Upper lobe of left lung (tissue), 6 donors: Measurements from ENCODE around the gene B4GALNT1. TPM values are rescaled to one million over a fixed set of nuclear protein-coding genes. Genes with fewer than 3 reads are reported as not detected.
"Not testable (repeated sequence)": the region's sequence is repeated elsewhere in the genome, so short reads cannot be mapped to it uniquely, and the experiment has no call there.

Experiments used
- ATAC-seq, 2 donors: fragments of 200-7000 bp; cut with Tn5 transposase; one replicate each; pipeline ENCODE4 v1.9.1; 2022; ENCODE audit warnings: mild to moderate bottlenecking in 2 of 2, moderate library complexity in 2 of 2; ENCODE audit not compliant: low FRiP score in 2 of 2
- DNase-seq, 2 donors: peaks; one replicate each; pipeline ENCODE4 v3.0.0-alpha.2; 2019 to 2020
- H3K27ac ChIP-seq, 4 donors: fragments of 200-600 bp; sonication (generic); one replicate each; pipeline ENCODE4 v1.5.1; 2016 to 2019
- H3K27me3 ChIP-seq, 4 donors: fragments of 200-600 bp; sonication (generic); one replicate each; pipeline ENCODE4 v1.5.1; 2017 to 2019
- H3K36me3 ChIP-seq, 4 donors: fragments of 200-600 bp; sonication (generic); one replicate each; pipeline ENCODE4 v1.5.1; 2016 to 2019
- H3K4me1 ChIP-seq, 4 donors: fragments of 200-600 bp; sonication (generic); one replicate each; pipeline ENCODE4 v1.5.1; 2018 to 2019
- H3K4me3 ChIP-seq, 4 donors: fragments of 200-600 bp; sonication (generic); one replicate each; pipeline ENCODE4 v1.5.1; 2017 to 2019; ENCODE audit warnings: mild to moderate bottlenecking in 2 of 4, moderate library complexity in 1 of 4
- H3K9me3 ChIP-seq, 4 donors: fragments of 200-600 bp; sonication (generic); one replicate each; pipeline ENCODE4 v1.5.1; 2018 to 2019
- EP300 ChIP-seq, 4 donors: sonication (generic); formaldehyde crosslinking; IDR thresholded peaks; one replicate each; pipeline ENCODE4 v1.5.1; 2017; ENCODE audit warnings: antibody characterized with exemption in 4 of 4, control low read depth in 2 of 4
- POLR2A ChIP-seq, 4 donors: fragments of 450-650 bp; IDR thresholded peaks; one replicate each; pipeline ENCODE4 v1.5.1; 2016 to 2017; ENCODE audit warnings: antibody characterized with exemption in 4 of 4, mild to moderate bottlenecking in 2 of 4
- POLR2AphosphoS5 ChIP-seq, 2 donors: sonication (generic); formaldehyde crosslinking; IDR thresholded peaks; one replicate each; pipeline ENCODE4 v1.5.1; 2017; ENCODE audit warnings: antibody characterized with exemption in 2 of 2
- WGBS, 2 donors: methylation state at CpG; one replicate each; pipeline ENCODE4 v1.1.5; 2017 to 2018; 5-methylcytosine and 5-hydroxymethylcytosine counted together
- total RNA-seq, 6 donors: library from RNA; depleted of rRNA in 4 of 6; stranded (reverse); fragments of >200 nt in 4 of 6; gene quantifications; one replicate each; pipeline versions ENCODE4 v1.1.0 to v1.2.1, GENCODE V29; 2016 to 2021
- TF ChIP-seq, protein P1 (sequence below), 6 experiments: fragments of 450-650 bp in 4 of 6; fragments of 200-600 bp in 2 of 6; sonication (generic) in 2 of 6; IDR thresholded peaks; one replicate each; pipeline ENCODE4 v1.5.1; 2016 to 2019; ENCODE audit warnings: antibody characterized with exemption in 6 of 6
- donor health status: DM: no; HTN: no; CAD: no; lungs with moderate emphysema.
- donor health status: DM: no; HTN: yes; CAD: no; lungs with severe emphysema.

B4GALNT1 gene
- total RNA-seq, 6 donors from 2014 or later, result under 0.01 to 2.6 (median 0.80) TPM

DNA sequence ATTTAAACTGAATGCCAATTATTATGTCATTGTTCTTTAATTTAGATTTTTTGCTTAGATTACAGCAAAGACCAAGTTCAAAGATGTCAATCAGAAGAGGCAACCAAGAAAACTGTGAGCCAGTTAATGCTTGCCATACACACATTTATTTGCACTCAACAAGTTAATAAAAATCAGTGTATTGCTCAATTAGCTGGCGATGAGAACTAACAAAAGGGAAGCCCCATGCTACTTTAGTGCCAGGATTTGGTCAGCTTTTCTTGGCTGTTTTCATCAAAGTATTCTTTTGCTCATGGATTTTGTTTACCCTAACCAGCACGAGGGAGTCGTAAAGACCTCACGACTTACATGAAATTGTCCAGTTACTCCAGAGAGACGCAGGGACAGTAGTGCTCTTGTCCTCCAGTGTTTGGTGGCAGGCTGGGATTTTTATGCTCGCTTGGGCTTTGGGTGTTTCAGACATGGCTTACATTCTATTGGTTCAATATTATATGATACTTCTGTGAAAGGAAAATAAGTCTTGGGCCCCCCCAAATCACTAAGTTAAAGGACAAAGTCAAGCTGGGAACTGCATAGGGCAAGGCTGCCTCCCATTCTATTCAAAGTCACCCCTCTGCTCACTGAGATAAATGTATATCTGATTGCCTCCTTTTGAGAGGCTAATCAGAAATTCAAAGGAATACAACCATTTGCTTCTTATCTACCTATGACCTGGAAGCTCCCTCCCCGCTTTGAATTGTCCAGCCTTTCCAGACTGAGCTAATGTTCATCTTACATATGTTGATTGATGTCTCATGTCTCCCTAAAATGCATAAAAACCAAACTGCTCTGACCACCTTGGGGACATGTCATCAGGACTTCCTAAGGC lies 7.4 kb upstream of the B4GALNT1 start:
- TF ChIP-seq, protein P1, sequence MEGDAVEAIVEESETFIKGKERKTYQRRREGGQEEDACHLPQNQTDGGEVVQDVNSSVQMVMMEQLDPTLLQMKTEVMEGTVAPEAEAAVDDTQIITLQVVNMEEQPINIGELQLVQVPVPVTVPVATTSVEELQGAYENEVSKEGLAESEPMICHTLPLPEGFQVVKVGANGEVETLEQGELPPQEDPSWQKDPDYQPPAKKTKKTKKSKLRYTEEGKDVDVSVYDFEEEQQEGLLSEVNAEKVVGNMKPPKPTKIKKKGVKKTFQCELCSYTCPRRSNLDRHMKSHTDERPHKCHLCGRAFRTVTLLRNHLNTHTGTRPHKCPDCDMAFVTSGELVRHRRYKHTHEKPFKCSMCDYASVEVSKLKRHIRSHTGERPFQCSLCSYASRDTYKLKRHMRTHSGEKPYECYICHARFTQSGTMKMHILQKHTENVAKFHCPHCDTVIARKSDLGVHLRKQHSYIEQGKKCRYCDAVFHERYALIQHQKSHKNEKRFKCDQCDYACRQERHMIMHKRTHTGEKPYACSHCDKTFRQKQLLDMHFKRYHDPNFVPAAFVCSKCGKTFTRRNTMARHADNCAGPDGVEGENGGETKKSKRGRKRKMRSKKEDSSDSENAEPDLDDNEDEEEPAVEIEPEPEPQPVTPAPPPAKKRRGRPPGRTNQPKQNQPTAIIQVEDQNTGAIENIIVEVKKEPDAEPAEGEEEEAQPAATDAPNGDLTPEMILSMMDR (IDR thresholded peaks at IDR 0.05), result no peak
- TF ChIP-seq EP300 (IDR thresholded peaks at IDR 0.05) (no peak), POLR2A (IDR thresholded peaks at IDR 0.05) (no peak), POLR2AphosphoS5 (IDR thresholded peaks at IDR 0.05) (no peak)
- H3K4me1 ChIP-seq, result no peaks in the 10 kb centered on the region
- ATAC-seq (no peak), DNase-seq (no peak)
- peaks cover 0 to 4% (median 2%) of the 10 kb centered on the region in 4 donors for H3K9me3 ChIP-seq
- whole genome bisulfite sequencing, 2 donors, result 58 to 76% methylated on average over 7 of the region's 7 CpGs
- H3K36me3 ChIP-seq, result no peaks in the 10 kb centered on the region
- H3K27ac ChIP-seq, result no peak overlapping the region
- no peak overlapping the region for H3K4me3 ChIP-seq
- H3K27me3 ChIP-seq, result no peaks in the 10 kb centered on the region

DNA sequence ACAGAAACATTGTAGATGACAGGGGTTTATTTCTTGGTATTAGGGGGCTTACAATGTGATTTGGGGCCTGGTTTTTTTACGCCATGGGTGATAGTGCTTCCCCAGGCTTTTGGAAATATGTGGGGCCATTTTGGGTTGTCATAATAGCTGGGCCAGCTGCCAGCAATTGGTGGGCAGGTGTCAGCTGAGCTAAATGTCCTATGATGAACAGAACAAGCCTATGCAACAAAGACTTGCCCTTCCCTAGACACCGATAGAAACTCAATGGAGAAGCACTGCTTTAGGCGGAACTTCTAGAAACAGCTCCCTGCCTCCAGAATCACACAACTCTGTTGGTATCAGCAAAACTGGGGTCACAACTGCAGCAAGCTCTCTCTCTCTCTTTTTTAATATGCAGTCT lies 5.1 kb upstream of the B4GALNT1 start:
- Histone ChIP-seq H3K27ac (no peak overlapping the region), H3K4me3 (no peak overlapping the region), H3K4me1 (peaks cover 4 to 5% (median 5%) of the 10 kb centered on the region in 4 donors), H3K36me3 (no peaks in the 10 kb centered on the region), H3K27me3 (peaks cover 0 to 5% (median 0%) of the 10 kb centered on the region in 4 donors), H3K9me3 (no peaks in the 10 kb centered on the region)
- ATAC-seq (no peak), DNase-seq (no peak)
- WGBS, 2 donors, result 88 to 97% methylated on average over 3 of the region's 3 CpGs
- TF ChIP-seq EP300 (IDR thresholded peaks at IDR 0.05) (no peak), POLR2A (IDR thresholded peaks at IDR 0.05) (no peak), POLR2AphosphoS5 (IDR thresholded peaks at IDR 0.05) (no peak)
- TF ChIP-seq, protein P1 (IDR thresholded peaks at IDR 0.05), result no peak

DNA sequence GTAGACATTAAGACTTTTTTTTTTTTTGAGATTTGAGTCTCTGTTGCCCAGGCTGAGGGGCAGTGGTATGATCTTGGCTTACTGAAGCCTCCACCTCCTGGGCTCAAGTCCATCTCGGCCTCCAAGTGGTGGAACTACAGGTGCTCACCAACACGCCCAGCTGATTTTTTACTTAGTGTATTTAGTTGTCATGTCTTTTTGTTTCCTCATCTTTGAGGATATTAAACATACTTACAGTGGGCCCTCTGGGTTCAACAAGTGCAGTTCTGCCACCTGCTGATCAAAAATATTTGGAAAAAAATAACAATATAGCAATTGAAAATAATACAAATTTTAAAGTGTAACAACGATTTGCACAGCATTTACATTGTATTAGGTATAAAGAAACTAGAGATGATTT lies 4.4 kb upstream of the B4GALNT1 start:
- H3K4me3 ChIP-seq, result no peak overlapping the region
- no peaks in the 10 kb centered on the region for H3K36me3 ChIP-seq
- WGBS, 2 donors, result 54 to 62% methylated on average over 3 of the region's 3 CpGs
- no peak overlapping the region for H3K27ac ChIP-seq
- ATAC-seq (no peak), DNase-seq (no peak)
- H3K9me3 ChIP-seq, result no peaks in the 10 kb centered on the region
- H3K27me3 ChIP-seq, result peaks cover 0 to 10% (median 5%) of the 10 kb centered on the region in 4 donors
- peaks cover 11 to 12% (median 12%) of the 10 kb centered on the region in 4 donors for H3K4me1 ChIP-seq
- TF ChIP-seq EP300 (IDR thresholded peaks at IDR 0.05), result no peak
- TF ChIP-seq, protein P1 (IDR thresholded peaks at IDR 0.05), result no peak
- TF ChIP-seq POLR2A (IDR thresholded peaks at IDR 0.05), result no peak
- no peak for TF ChIP-seq POLR2AphosphoS5 (IDR thresholded peaks at IDR 0.05)

DNA sequence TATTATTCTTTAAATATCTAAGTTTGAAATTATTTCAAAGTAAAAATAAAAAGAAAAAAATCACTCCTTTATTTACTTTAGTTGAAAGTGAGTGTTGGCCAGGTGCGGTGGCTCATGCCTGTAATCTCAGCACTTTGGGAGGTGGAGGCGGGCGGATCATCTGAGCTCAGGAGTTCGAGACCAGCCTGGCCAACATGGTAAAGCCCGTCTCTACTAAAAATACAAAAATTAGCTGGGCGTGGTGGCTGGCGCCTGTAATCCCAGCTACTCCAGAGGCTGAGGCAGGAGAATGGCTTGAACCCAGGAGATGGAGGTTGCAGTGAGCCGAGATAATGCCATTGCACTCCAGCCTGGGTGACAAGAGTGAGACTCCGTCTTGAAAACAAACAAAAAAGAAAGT lies 3.7 kb upstream of the B4GALNT1 start:
- not testable (repeated sequence) for ATAC-seq, H3K4me3 ChIP-seq, H3K9me3 ChIP-seq, DNase-seq, H3K36me3 ChIP-seq, H3K27ac ChIP-seq
- Histone ChIP-seq H3K4me1 (peaks cover 17 to 19% (median 19%) of the 10 kb centered on the region in 4 donors), H3K27me3 (peaks cover 0 to 16% (median 10%) of the 10 kb centered on the region in 4 donors)
- 79 to 84% methylated on average over 9 of the region's 9 CpGs for WGBS, 2 donors

DNA sequence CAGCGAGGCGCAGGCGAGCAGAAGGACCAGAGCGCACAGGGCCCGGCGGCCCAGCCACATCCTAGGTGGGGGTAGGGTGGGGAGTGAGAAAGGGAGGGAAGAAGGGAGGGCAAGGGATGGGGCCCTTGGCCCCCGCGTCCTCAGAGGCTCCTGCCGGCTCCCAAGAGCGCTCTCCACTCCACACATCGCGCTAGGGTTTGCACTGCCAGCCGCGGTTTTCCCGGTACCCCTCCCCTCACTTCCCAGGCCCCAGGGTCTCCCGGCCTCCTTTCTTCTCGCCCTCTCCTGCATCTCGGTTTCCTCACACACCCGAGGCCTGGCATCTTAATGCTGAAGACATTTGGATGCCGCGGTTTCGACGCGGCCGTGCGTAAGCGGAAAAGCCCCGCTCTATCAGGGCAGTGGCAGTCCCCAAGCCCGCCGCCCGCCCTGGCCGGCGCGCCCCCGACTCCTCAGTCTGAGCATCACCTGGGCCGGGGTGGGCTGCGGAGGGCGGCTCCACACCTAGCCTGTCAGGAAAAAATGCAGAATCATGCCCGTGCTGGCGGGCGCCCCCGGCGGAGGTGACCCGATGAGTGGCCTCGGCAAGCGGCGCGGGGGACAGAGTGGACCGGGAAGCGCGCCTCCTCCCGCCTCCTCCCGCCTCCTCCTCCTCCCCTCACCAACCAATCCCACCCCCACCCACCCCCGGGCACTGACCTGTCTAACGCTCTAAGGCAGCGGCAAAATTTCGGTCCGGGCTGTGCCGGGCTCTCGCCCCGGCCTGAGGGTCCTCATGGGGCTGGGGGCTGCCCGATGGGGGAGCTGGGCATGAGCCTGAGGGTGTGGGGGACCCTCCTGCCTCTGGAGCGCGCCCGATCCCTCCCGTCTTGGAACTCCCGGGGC lies 686 bp downstream of the B4GALNT1 start:
- Histone ChIP-seq H3K36me3 (no peaks in the 10 kb centered on the region), H3K27me3 (peaks cover 0 to 43% (median 17%) of the 10 kb centered on the region in 4 donors), H3K4me1 (peaks cover 21 to 31% (median 28%) of the 10 kb centered on the region in 4 donors), H3K4me3 (peak overlapping the region; percentile 39 to 56 (median 48)), H3K9me3 (no peaks in the 10 kb centered on the region), H3K27ac (no peak overlapping the region)
- TF ChIP-seq, protein P1 (IDR thresholded peaks at IDR 0.05), result no peak
- no peak for TF ChIP-seq EP300 (IDR thresholded peaks at IDR 0.05)
- TF ChIP-seq POLR2AphosphoS5 (IDR thresholded peaks at IDR 0.05), result no peak
- no peak for TF ChIP-seq POLR2A (IDR thresholded peaks at IDR 0.05)
- WGBS, 2 donors, result 3 to 4% methylated on average over 23 to 52 of the region's 67 CpGs
- ATAC-seq, result peak in 1 of 2 donors; percentile 63
- DNase-seq, result peak in 1 of 2 donors; percentile 88
